Adipocyte (in vitro differentiated cells): Measurements from ENCODE around the gene S100P.

Experiments used
- DNase-seq: peaks from one replicate; pipeline ENCODE4 v3.0.0-alpha.2; 2015; ENCODE audit warnings: low read depth
- H3K27me3 ChIP-seq: replicated peaks from 2 replicates; pipeline ENCODE4 v1.7.0; 2013; ENCODE audit warnings: mild to moderate bottlenecking, low read length, moderate library complexity; ENCODE audit not compliant: control insufficient read depth, insufficient read depth
- H3K36me3 ChIP-seq: 2 replicates; pipeline ENCODE4 v1.7.0; 2013; ENCODE audit warnings: low read length, mild to moderate bottlenecking, moderate library complexity; ENCODE audit not compliant: control insufficient read depth, insufficient read depth, severe bottlenecking
- H3K4me1 ChIP-seq: 2 replicates; pipeline ENCODE4 v1.7.0; 2013; ENCODE audit warnings: mild to moderate bottlenecking, low read length, moderate library complexity; ENCODE audit not compliant: control insufficient read depth, insufficient read depth
- H3K4me3 ChIP-seq: 2 replicates; pipeline ENCODE4 v1.7.0; 2013; ENCODE audit warnings: mild to moderate bottlenecking, low read length, moderate library complexity
- H3K9ac ChIP-seq: 2 replicates; pipeline ENCODE4 v1.7.0; 2013; ENCODE audit warnings: mild to moderate bottlenecking, low read length, moderate library complexity
- H3K9me3 ChIP-seq: 2 replicates; pipeline ENCODE4 v1.7.0; 2013; ENCODE audit warnings: mild to moderate bottlenecking, low read length, moderate library complexity; ENCODE audit not compliant: control insufficient read depth

The S100P gene

DNA sequence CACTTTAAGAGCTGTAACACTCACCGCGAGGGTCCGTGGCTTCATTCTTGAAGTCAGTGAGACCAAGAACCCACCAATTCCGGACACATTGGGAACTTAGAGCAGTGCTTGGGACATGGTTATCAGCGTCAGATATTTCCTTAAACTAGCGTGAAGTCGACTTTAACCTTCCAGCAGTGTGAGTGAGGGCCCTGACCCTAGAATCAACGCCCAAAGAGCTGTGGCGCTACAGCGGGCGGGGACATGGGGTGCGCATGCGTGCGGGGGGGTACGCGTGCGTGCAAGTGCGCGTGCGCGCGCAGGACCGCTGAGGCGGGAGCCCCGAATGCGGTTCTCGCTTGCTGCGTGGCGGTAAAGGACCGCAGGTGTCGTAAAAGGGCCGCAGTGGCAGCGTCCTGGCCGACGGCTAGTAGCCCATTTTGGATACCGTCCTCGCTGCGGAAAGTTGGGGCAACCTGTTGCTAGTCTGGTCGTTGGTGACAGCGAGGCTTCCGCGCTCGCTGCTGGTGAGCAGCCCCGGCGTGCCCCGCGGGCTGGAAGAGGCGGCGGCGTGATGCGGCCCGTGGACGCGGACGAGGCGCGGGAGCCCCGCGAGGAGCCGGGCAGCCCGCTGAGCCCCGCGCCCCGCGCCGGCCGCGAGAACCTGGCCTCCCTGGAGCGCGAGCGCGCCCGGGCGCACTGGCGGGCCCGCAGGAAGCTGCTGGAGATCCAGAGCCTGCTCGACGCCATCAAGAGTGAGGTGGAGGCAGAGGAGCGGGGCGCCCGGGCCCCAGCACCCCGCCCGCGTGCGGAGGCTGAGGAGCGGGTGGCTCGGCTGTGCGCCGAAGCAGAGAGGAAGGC lies 19.8 kb upstream of the S100P start:
- H3K27me3 ChIP-seq = no peaks in the 10 kb centered on the region
- no peaks in the 10 kb centered on the region for H3K36me3 ChIP-seq
- DNase-seq = peak; percentile 97
- H3K4me3 ChIP-seq = peak overlapping the region; percentile 89
- H3K4me1 ChIP-seq = peaks cover 18% of the 10 kb centered on the region
- H3K9ac ChIP-seq = peak overlapping the region; percentile 88
- no peaks in the 10 kb centered on the region for H3K9me3 ChIP-seq

GRCh38 chr4:6674500-6675149 lies 19.1 kb upstream of the S100P start:
- Histone ChIP-seq H3K9me3 (no peaks in the 10 kb centered on the region), H3K4me3 (peak overlapping the region; percentile 89), H3K36me3 (no peaks in the 10 kb centered on the region), H3K9ac (peak overlapping the region; percentile 88), H3K4me1 (peaks cover 18% of the 10 kb centered on the region), H3K27me3 (no peaks in the 10 kb centered on the region)
- peak; percentile 27 for DNase-seq

DNA sequence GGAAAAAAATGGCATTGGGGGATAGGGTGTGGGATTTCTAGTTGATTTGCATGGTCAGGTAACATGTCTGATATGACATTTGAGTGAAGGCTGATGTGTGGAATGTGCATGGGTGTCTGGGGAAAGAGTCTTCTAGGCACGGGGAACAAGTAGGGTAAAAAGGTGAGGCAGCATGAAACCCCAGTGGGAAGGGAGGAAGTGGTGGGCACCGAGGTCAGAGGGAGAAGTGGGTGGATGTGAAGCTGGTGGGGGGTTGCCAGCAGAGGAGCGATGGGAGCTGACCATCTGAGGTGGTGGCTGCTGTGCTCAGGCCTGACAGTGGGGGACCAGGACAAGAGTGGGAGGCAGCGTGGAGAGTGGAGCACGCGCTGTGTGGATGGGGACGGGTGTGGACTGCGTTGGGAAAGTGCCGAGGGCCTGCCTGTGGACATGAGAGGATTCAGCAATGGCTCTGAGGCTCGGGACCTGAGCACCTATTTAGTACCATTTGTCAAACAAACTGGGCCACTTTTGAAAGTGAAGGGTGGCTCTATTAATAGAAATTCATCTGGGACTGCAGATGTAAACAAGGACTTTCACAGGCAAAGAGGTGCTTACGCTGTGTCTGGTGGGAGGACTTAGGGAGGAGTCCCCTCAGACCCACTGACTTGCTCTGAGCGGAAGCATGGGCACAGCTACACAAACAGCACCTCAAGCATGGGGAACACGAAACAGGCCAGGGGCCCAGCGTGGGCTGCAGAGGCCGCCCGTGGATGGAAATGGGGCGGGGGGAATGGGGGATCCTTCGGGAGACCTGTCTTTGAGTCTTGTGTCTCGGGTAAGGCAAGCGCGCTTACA lies 16.7 kb upstream of the S100P start:
- DNase-seq = no peak
- H3K27me3 ChIP-seq = no peaks in the 10 kb centered on the region
- H3K9me3 ChIP-seq = no peaks in the 10 kb centered on the region
- peaks cover 18% of the 10 kb centered on the region for H3K4me1 ChIP-seq
- H3K9ac ChIP-seq = no peak overlapping the region
- H3K36me3 ChIP-seq = no peaks in the 10 kb centered on the region
- H3K4me3 ChIP-seq = peak overlapping the region; percentile 37

DNA sequence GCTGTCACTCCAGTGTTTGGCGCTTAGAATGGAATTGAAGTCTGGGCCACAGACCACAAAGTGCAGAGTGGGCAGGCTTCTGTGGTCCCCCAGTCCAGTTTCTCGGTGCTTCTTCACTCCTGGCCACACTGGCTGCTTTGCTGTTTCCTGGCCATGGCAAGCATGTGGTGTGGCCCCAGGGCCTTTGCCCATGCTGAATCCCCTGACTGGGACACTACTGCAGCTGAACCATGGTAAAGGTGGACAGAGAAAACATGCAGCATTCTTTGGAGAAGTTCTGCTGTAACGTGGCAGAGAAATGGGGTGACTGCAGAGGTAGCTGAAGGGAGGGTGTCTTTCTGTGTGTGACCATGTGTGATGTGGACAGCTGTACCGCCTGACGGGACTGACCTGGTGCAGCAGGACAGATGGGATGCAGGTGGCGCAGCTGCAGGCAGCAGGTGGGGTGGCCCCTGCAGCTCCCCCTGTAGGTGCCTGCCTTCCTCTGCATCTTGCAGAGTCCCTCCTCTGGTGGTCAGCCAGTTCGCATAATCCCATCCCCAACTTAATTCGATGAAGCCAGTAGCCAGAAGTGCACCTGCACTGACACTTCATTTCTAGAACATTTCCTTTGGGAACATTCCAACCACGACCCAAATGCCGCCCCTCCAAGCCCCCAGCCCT lies 13.2 kb upstream of the S100P start:
- no peaks in the 10 kb centered on the region for H3K27me3 ChIP-seq
- no peak overlapping the region for H3K4me3 ChIP-seq
- H3K36me3 ChIP-seq = no peaks in the 10 kb centered on the region
- H3K9me3 ChIP-seq = no peaks in the 10 kb centered on the region
- no peak for DNase-seq
- no peak overlapping the region for H3K9ac ChIP-seq
- H3K4me1 ChIP-seq = peaks cover 7% of the 10 kb centered on the region

DNA sequence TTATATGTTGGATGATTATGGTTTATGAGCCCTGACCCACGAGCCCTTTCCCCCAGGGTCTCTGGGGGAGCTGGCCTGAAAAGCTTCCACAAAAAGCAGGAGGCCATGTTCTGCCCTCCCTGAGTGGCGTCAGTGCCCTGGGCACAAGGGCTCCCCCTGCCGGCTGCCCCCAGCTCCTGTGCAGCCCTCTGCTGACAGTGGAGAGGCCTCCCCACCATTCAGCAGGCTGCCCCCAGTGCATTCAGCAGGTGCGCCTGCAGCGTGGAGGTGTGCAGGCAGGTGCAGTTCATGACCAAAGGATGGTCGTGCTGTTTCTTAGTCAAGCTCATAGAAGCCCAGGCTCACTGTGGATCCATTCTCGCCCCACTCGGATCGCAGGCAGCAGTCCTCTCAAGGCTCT lies 12.5 kb upstream of the S100P start:
- no peak overlapping the region for H3K9ac ChIP-seq
- DNase-seq = no peak
- no peaks in the 10 kb centered on the region for H3K36me3 ChIP-seq
- H3K9me3 ChIP-seq = no peaks in the 10 kb centered on the region
- H3K4me3 ChIP-seq = no peak overlapping the region
- no peaks in the 10 kb centered on the region for H3K27me3 ChIP-seq
- peaks cover under 1% of the 10 kb centered on the region for H3K4me1 ChIP-seq

GRCh38 chr4:6682862-6683590 lies 10.7 kb upstream of the S100P start:
- Histone ChIP-seq H3K4me1 (no peaks in the 10 kb centered on the region), H3K9ac (no peak overlapping the region), H3K4me3 (no peak overlapping the region), H3K27me3 (no peaks in the 10 kb centered on the region), H3K9me3 (no peaks in the 10 kb centered on the region), H3K36me3 (no peaks in the 10 kb centered on the region)
- no peak for DNase-seq

DNA sequence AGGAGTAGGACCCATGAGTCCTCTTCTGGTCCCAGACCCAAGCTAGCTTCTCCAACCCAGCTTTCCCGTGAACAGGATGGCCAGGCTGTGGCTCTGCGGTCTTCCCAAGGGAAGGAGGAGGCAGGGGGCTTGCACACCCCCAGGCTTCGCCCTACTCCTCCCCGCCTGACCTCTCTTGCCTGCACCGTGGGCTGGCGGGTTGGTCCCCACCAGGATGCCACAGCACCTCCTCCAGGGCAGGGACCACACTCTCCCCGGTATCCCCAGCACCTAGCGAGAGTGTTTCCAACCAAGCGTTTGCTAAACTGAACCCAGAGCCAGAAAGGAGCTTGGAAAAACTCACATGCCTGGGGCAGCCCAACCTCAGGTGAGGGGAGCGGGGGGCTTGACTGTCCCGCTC lies 9.0 kb upstream of the S100P start:
- no peak for DNase-seq
- no peaks in the 10 kb centered on the region for H3K27me3 ChIP-seq
- H3K9ac ChIP-seq = no peak overlapping the region
- H3K36me3 ChIP-seq = no peaks in the 10 kb centered on the region
- no peak overlapping the region for H3K4me3 ChIP-seq
- H3K4me1 ChIP-seq = peaks cover 13% of the 10 kb centered on the region
- H3K9me3 ChIP-seq = no peaks in the 10 kb centered on the region

DNA sequence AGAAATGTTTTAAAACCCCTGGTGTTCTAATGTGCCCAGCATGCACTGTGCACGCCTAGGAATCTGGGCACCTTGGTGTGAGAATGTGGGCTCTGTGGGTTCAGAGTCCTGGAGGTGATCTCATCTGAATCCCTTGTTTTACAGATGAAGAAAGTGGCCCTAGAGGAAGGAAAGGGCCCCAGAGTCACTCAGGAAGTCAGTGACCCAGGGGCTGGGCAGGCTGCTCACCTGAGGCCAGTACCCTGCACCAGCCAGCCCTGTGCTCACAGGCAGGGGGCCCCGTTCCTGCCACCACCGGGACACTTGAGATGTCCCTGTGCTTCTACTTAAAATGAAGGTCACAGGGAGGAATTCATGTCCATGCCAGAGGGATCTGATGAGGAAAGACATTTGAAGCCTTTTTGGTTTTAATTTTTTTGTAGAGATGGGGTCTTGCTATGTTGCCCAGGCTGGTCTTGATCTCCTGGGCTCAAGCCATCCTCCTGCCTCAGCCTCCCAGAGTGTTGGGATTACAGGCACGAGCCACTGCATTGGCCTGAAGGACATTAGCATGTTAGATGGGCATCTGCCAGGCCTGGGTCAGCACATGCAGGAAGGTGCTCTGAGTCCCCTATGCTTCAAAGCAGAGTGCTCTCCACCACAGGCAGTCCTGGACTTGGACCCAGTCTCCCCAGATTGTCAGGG lies 7.4 kb upstream of the S100P start:
- Histone ChIP-seq H3K9ac (no peak overlapping the region), H3K27me3 (no peaks in the 10 kb centered on the region), H3K4me3 (no peak overlapping the region), H3K9me3 (no peaks in the 10 kb centered on the region), H3K4me1 (peaks cover 13% of the 10 kb centered on the region), H3K36me3 (no peaks in the 10 kb centered on the region)
- DNase-seq = no peak

GRCh38 chr4:6687947-6688878 lies 5.5 kb upstream of the S100P start:
- no peaks in the 10 kb centered on the region for H3K27me3 ChIP-seq
- H3K4me1 ChIP-seq = peaks cover 23% of the 10 kb centered on the region
- H3K36me3 ChIP-seq = no peaks in the 10 kb centered on the region
- H3K4me3 ChIP-seq = peak overlapping the region; percentile 33
- no peaks in the 10 kb centered on the region for H3K9me3 ChIP-seq
- peak overlapping the region; percentile 52 for H3K9ac ChIP-seq
- no peak for DNase-seq
